ACC112 (cell line): Measurements from ENCODE around the gene PPP4R3A.

Source experiments
- H2AFZ ChIP-seq: fragments of 200-600 bp; sonication (generic); one replicate; pipeline ENCODE4 v1.6.0; 2017; ENCODE audit warnings: antibody characterized with exemption, low read length; ENCODE audit not compliant: unreplicated experiment
- H3K27ac ChIP-seq: fragments of 200-600 bp; sonication (generic); 2 replicates; pipeline ENCODE4 v1.5.1; 2014; ENCODE audit warnings: low read depth, mild to moderate bottlenecking, antibody characterized with exemption, low read length, moderate library complexity
- H3K27me3 ChIP-seq: fragments of 200-600 bp; sonication (generic); 2 replicates; pipeline ENCODE4 v1.6.1; 2014; ENCODE audit warnings: mild to moderate bottlenecking, antibody characterized with exemption, low read length, moderate library complexity, mixed read lengths; ENCODE audit not compliant: insufficient read depth
- H3K36me3 ChIP-seq: fragments of 200-600 bp; sonication (generic); 2 replicates; pipeline ENCODE4 v1.6.1; 2016; ENCODE audit warnings: mild to moderate bottlenecking, antibody characterized with exemption, low read length, moderate library complexity, mixed read lengths; ENCODE audit not compliant: insufficient read depth
- H3K4me1 ChIP-seq: fragments of 200-600 bp; sonication (generic); one replicate; pipeline ENCODE4 v1.6.1; 2016; ENCODE audit warnings: low read length, mixed read lengths; ENCODE audit not compliant: insufficient read depth, unreplicated experiment, control insufficient read depth
- H3K4me3 ChIP-seq: fragments of 200-600 bp; sonication (generic); 2 replicates; pipeline ENCODE4 v1.5.1; 2014; ENCODE audit warnings: mild to moderate bottlenecking, low read depth, low read length
- H3K79me2 ChIP-seq: fragments of 200-600 bp; sonication (generic); one replicate; pipeline ENCODE4 v1.6.0; 2016; ENCODE audit warnings: low read length; ENCODE audit not compliant: control insufficient read depth, unreplicated experiment, insufficient read depth

Gene PPP4R3A

DNA sequence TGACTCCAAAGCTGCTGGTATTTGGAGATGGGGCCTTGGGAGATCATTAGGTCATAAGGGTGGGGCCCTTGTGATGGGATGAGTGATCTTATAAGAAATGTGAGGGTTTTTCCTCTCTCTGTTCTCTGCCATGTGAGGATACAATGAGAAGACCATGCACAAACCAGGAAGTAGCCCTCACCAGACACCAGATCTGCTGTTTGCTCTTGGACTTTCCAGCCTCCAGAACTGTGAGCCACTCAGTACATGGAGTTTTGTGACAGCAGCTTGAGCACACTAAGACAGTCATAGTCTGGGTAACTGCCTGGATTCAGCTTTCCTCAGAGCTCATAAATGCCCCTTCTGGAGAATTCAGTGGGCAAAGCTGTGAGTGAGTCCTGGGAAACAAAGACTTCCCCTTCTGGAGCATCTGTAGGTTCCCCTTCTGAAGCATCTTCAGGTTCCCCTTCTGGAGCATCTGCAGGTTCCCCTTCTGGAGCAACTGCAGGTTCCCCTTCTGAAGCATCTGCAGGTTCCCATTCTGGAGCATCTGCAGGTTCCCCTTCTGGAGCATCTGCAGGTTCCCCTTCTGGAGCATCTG is 11.0 kb upstream of the PPP4R3A start:
- H3K79me2 ChIP-seq: no peaks in the 10 kb centered on the region
- no peaks in the 10 kb centered on the region for H3K27me3 ChIP-seq
- H3K36me3 ChIP-seq: no peaks in the 10 kb centered on the region
- H2AFZ ChIP-seq: no peak overlapping the region
- H3K27ac ChIP-seq: no peak overlapping the region
- H3K4me3 ChIP-seq: no peak overlapping the region
- H3K4me1 ChIP-seq: no peaks in the 10 kb centered on the region

DNA sequence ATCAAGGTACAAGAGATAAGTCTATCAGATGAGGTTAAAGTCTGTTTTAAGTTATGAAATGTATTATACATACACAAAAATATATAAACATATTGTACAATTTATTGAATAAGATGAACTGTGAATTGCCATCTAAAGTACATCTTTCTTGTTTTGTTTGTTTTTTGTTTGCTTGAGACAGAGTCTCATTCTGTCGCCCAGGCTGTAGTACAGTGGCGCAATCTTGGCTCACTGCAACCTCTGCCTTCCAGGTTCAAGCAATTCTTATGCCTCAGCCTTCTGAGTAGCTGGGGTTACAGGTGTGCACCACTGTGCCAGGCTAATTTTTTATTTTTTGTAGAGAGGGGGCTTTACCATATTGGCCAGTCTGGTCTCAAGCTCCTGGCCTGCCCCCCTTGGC is 10.0 kb upstream of the PPP4R3A start:
- Histone ChIP-seq H3K4me3 (no peak overlapping the region), H3K36me3 (no peaks in the 10 kb centered on the region), H2AFZ (no peak overlapping the region), H3K27ac (no peak overlapping the region), H3K79me2 (no peaks in the 10 kb centered on the region), H3K27me3 (no peaks in the 10 kb centered on the region), H3K4me1 (no peaks in the 10 kb centered on the region)

DNA sequence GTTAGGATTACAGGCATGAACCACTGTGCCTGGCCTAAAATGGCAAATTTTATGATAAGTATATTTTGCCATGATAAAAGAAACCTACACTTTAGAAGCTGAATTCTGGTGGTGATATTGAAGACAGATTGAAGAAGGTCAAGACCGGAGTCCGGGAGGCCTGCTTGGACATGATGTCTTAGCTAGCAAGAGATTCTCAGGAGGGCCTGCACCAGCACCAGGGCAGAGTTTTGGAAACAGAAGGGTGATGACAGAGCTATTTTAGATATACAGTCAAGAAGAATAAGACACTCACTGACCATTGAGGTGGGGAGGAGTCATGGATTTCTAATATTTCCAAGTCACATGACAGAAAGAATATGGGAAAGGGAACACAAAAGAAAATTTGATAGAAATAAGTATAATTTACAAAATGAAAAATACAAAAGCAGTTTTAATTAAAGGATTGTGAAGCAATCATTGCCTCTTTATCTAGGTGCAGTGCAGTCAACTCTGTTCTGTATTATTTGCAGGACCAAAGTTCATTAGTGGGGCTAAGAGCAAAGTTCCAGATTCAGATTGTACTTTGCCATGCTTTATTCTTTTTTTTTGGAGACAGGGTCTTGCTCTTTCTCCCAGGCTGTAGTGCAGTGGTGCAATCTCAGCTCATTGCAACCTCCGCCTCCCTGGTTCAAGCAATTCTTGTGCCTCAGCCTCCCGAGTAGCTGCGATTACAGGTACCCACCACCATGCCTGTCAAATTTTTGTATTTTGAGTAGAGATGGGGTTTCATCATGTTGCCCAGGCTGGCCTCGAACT is 9.3 kb upstream of the PPP4R3A start:
- H3K4me1 ChIP-seq: no peaks in the 10 kb centered on the region
- no peaks in the 10 kb centered on the region for H3K79me2 ChIP-seq
- no peak overlapping the region for H3K4me3 ChIP-seq
- H2AFZ ChIP-seq: no peak overlapping the region
- H3K36me3 ChIP-seq: no peaks in the 10 kb centered on the region
- no peak overlapping the region for H3K27ac ChIP-seq
- H3K27me3 ChIP-seq: no peaks in the 10 kb centered on the region

DNA sequence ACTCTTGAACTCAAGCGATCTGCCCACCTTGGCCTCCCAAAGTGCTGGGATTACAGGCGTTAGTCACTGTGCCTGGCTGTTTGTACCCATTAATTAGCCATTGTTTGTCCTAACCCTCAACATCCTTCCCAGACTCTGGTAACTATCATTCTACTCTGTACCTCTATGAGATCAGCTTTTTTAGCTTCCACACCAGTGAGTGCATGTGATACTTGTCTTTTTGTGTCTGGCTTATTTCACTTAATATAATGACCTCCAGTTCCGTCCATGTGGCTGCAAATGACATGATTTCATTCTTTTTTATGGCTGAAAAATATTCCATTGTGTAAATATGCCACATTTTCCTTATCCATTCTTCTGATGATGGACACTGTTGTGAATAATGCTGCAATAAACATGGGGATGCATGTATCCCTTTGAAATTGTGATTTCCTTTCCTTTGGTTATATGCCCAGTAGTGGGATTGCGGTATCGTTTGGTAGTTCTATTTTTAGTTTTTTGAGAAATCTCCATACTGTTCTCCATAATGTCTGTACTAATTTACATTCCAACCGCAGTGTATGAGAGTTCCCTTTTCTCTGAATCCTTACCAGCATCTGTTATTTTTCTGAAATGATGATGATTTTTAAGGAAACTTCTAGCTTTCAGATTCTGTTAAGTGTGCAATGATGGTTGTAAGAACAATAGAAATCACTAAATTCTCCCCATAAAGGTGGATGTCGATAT is 6.7 kb upstream of the PPP4R3A start:
- Histone ChIP-seq H3K4me1 (no peaks in the 10 kb centered on the region), H3K4me3 (no peak overlapping the region), H3K27me3 (no peaks in the 10 kb centered on the region), H3K27ac (no peak overlapping the region), H2AFZ (no peak overlapping the region), H3K36me3 (no peaks in the 10 kb centered on the region), H3K79me2 (no peaks in the 10 kb centered on the region)

DNA sequence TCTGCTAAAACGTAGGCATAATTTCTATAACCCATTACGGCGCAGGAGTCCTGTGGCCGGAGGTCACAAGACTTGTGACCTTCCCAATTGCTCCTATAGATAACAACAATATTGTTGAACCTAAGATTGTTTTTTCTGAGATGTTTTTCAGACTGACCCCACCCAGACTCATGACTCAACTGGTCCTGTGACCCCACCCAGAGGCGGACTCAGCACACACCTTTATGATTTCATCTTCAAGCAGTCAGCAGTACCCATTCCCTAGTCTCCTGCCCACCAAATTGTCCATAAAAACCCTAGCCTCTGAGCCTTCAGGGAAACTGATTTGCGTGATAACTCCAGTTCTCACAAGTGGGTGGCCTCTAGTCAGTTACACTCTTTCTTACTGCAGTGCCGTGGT is 5.9 kb upstream of the PPP4R3A start:
- H3K27ac ChIP-seq: no peak overlapping the region
- H3K36me3 ChIP-seq: no peaks in the 10 kb centered on the region

DNA sequence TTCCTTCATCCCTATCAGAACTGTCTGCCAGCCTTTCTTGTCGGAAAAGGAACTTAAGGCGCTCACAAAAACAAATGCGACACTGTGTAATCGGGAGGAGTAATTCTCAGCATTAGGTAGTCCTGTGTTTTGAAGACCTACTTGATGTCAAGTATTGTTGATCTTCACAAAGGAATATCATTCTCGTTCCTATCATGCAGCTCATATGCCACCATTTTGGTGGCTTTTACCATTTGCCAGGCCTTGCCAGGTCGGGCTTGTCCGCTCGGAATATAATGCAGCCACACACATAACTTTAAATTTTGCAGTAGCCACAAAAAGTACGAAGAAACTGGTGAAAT is 903 bp upstream of the PPP4R3A start:
- peaks cover 36% of the 10 kb centered on the region for H3K79me2 ChIP-seq
- peaks cover 14% of the 10 kb centered on the region for H3K4me1 ChIP-seq
- peak overlapping the region; percentile 98 for H3K27ac ChIP-seq
- H3K27me3 ChIP-seq: no peaks in the 10 kb centered on the region
- H2AFZ ChIP-seq: peak overlapping the region; percentile 77
- peak overlapping the region; percentile 99 for H3K4me3 ChIP-seq
- H3K36me3 ChIP-seq: peaks cover 7% of the 10 kb centered on the region

More for the DNA sequence above, 5.9 kb upstream of the PPP4R3A start:
- H3K27me3 ChIP-seq: no peaks in the 10 kb centered on the region
- H3K4me1 ChIP-seq: peaks cover 5% of the 10 kb centered on the region
- H2AFZ ChIP-seq: no peak overlapping the region
- no peak overlapping the region for H3K4me3 ChIP-seq
- H3K79me2 ChIP-seq: no peaks in the 10 kb centered on the region

DNA sequence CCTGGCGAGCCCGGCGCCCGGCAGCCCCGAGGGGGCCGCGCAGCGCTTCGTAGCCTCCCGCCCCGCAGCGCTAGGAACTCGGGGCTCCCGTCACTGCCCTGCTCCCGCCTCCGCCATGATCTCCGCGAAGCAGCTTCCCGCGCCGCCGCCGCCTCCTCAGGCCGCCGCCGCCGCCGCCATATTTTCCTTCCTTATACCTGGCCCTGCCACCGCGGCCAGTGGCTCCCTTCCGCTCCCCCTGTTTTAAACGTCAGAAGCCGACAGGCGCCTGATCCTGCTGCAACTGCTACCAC is 286 bp downstream of the PPP4R3A start:
- Histone ChIP-seq H3K27me3 (no peaks in the 10 kb centered on the region), H3K4me3 (peak overlapping the region; percentile 99), H3K27ac (peak overlapping the region; percentile 98), H3K79me2 (peaks cover 48% of the 10 kb centered on the region), H3K4me1 (peaks cover 14% of the 10 kb centered on the region), H3K36me3 (peaks cover 8% of the 10 kb centered on the region), H2AFZ (peak overlapping the region; percentile 91)

DNA sequence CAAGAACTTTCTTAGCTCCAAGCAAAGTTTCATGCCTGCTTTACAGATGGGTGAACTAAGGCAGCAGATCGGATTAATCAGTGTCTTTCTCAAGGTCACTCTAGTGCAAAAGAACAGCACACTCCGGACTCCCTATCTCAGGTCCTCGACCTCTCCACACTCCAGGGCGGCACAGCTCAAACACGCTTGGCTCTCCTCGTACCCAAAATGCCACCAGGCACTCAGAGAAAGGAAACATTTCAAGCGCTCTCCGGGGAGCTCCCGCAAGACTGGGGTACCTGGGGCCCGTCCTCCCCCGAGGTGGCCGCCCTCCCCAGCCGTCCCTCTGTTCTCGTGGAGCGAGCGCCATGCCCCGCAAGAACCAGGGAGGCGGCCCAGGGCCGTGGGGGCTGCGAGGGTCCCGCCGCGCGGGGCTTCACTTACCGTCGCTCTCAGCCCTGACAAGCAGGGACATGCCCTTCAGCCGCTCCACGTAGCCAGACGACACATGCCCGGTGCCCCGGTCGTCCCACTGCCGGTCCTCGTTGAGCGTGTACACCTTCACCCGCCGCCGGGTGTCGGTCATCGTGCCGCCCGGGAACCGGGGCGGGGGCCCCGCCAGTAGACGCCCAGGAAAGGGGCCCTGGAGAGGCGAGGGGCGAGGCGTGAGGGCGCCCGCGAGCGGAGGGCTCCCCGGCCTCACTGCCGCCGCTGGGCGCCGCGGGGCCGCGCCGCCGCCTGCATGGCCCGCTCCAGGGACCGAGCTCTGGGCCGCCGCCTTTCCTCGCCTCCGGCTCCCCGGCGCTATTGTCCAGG is 830 bp downstream of the PPP4R3A start:
- peaks cover 53% of the 10 kb centered on the region for H3K79me2 ChIP-seq
- H3K4me3 ChIP-seq: peak overlapping the region; percentile 99
- H2AFZ ChIP-seq: peak overlapping the region; percentile 91
- H3K27ac ChIP-seq: peak overlapping the region; percentile 98
- peaks cover 14% of the 10 kb centered on the region for H3K4me1 ChIP-seq
- peaks cover 8% of the 10 kb centered on the region for H3K36me3 ChIP-seq
- no peaks in the 10 kb centered on the region for H3K27me3 ChIP-seq

DNA sequence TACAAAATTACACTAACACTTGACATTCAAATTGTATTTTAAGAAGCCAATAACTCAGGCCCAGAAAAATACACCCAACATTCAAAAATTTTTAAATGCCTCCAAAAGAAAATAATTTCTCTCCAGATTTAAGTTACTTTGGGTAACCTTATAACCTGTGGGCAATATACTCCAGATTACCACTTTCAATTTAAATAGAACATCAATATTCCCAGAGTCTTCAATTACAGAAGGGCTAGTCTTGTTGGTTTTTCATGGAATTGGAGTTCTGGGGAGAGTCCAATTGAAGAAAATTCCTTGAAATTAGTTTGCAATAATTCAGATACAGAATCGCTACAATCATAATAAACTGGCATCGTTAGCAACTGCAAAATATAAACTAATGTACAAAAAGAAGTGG is 2.0 kb downstream of the PPP4R3A start:
- H3K27me3 ChIP-seq: no peaks in the 10 kb centered on the region
- peaks cover 63% of the 10 kb centered on the region for H3K79me2 ChIP-seq
- no peak overlapping the region for H2AFZ ChIP-seq
- peak overlapping the region; percentile 99 for H3K4me3 ChIP-seq
- peak overlapping the region; percentile 98; the same call in 1 of the 2 replicates for H3K27ac ChIP-seq
- H3K4me1 ChIP-seq: peaks cover 14% of the 10 kb centered on the region
- peaks cover 8% of the 10 kb centered on the region for H3K36me3 ChIP-seq

DNA sequence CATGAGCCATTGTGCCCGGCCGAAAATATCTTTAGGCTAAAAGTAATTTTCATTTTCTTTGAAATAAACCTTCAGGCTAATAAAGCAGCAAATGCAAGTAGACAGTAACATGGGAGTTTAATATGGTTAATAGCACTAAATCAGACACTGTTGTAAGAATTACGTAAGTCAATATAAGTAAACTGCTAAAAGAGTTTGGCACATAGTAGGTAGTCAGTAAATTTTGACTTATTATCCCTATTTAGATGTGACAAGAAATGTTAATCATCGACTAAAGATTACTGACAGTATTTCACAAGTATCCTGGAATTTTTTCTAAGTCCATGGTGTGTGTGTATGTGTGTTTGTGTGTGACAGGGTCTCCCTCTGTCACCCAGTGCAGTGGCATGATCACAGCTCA is 3.9 kb downstream of the PPP4R3A start:
- Histone ChIP-seq H3K36me3 (peaks cover 8% of the 10 kb centered on the region), H3K79me2 (peaks cover 80% of the 10 kb centered on the region), H3K27me3 (no peaks in the 10 kb centered on the region), H3K4me3 (0 out of 2 replicates have a peak overlapping the region, but pooled peaks have one; percentile 27), H3K4me1 (peaks cover 12% of the 10 kb centered on the region), H2AFZ (no peak overlapping the region), H3K27ac (no peak overlapping the region)
